ENCODE measurements around the gene C9orf40. TPM values are rescaled to one million over a fixed set of nuclear protein-coding genes. Genes with fewer than 3 reads are reported as not detected.

C9orf40 gene
- 4.1 and 5.8 TPM in 2 replicates for total RNA-seq

GRCh38 chr9:74952201-74953151 lies at the start of gene C9orf40:
Gene C9orf40 (minus strand): TSS chr9:74952912. CDS start chr9:74952611, 301 bp downstream.

Other genes with a start within 250 kb of the C9orf40 start
- gene TRPM6, start 65.0 kb downstream of the C9orf40 start, total RNA-seq = 0.11 and 0.13 TPM in 2 replicates
- 31.2 and 42.0 TPM in 2 replicates for gene CARNMT1, start 75.4 kb upstream of the C9orf40 start, total RNA-seq
- 18.9 and 36.2 TPM in 2 replicates for gene NMRK1, start 135.2 kb upstream of the C9orf40 start, total RNA-seq
- 24.8 and 31.7 TPM in 2 replicates for gene OSTF1, start 135.6 kb upstream of the C9orf40 start, total RNA-seq